ENCODE data around the gene PRPF39. TPM values are rescaled to one million over a fixed set of nuclear protein-coding genes. Genes with fewer than 3 reads are reported as not detected.

Gene PRPF39
- total RNA-seq, 4 donors from 2014 or later = 11.7 to 33.6 (median 16.8) TPM

DNA sequence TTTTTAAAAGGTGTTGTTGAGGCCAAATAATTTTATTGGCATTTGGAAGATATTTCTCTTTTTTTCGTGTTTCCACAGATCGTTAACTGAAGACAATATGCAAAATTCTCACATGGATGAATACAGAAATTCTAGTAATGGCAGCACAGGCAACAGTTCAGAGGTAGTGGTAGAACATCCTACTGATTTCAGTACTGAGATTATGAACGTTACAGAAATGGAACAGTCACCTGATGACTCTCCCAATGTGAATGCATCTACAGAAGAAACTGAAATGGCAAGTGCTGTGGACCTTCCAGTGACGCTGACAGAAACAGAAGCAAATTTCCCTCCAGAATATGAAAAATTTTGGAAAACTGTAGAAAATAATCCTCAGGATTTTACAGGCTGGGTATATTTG, 11.2 kb downstream of the PRPF39 start:
- no peaks in the 10 kb centered on the region for H3K27me3 ChIP-seq
- TF ChIP-seq POLR2AphosphoS5 (IDR thresholded peaks at IDR 0.05) = no peak
- TF ChIP-seq, protein P1, sequence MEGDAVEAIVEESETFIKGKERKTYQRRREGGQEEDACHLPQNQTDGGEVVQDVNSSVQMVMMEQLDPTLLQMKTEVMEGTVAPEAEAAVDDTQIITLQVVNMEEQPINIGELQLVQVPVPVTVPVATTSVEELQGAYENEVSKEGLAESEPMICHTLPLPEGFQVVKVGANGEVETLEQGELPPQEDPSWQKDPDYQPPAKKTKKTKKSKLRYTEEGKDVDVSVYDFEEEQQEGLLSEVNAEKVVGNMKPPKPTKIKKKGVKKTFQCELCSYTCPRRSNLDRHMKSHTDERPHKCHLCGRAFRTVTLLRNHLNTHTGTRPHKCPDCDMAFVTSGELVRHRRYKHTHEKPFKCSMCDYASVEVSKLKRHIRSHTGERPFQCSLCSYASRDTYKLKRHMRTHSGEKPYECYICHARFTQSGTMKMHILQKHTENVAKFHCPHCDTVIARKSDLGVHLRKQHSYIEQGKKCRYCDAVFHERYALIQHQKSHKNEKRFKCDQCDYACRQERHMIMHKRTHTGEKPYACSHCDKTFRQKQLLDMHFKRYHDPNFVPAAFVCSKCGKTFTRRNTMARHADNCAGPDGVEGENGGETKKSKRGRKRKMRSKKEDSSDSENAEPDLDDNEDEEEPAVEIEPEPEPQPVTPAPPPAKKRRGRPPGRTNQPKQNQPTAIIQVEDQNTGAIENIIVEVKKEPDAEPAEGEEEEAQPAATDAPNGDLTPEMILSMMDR (IDR thresholded peaks at IDR 0.05) = no peak
- TF ChIP-seq POLR2A (IDR thresholded peaks at IDR 0.05; ENCODE audit: low read depth) = no peak
- no peak for TF ChIP-seq EP300 (IDR thresholded peaks at IDR 0.05)
- no peak for DNase-seq (ENCODE audit: extremely low spot score)
- H3K9me3 ChIP-seq = no peaks in the 10 kb centered on the region
- no peak overlapping the region for H3K27ac ChIP-seq (replicated peaks in 1 of 4)
- H3K4me3 ChIP-seq = no peak overlapping the region
- intact Hi-C loops (cut with DNase I) = no loop called here
- peaks cover 0 to 19% (median 9%) of the 10 kb centered on the region in 4 donors for H3K4me1 ChIP-seq
- WGBS = 90% methylated on average over 4 of the region's 4 CpGs
- H3K36me3 ChIP-seq = peaks cover 18 to 52% (median 42%) of the 10 kb centered on the region in 4 donors

DNA sequence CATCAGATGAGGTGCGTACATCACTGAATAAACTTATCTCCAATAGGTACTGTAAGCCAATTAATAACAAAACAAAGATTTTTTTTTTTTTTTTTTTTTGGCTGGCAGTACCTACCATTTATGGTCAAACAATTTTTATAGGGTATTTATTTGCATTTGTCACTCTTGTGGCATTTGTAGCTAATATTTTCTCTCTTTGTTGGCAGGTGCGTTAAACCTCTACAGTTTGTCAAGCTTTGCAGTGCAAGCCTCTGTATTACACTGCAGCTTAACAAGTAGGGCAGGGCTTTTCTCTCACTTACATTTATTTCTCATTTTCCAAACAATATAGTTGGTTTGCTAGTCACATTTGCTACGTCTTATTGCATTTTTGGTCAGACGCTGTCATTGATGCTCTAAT, 12.3 kb downstream of the PRPF39 start:
- TF ChIP-seq POLR2AphosphoS5 (IDR thresholded peaks at IDR 0.05) = no peak
- TF ChIP-seq, protein P1 (IDR thresholded peaks at IDR 0.05) = no peak
- no peak for TF ChIP-seq POLR2A (IDR thresholded peaks at IDR 0.05; ENCODE audit: low read depth)
- no peak for TF ChIP-seq EP300 (IDR thresholded peaks at IDR 0.05)
- Histone ChIP-seq H3K4me1 (peaks cover 0 to 9% (median 4%) of the 10 kb centered on the region in 4 donors), H3K9me3 (no peaks in the 10 kb centered on the region), H3K36me3 (peaks cover 18 to 62% (median 49%) of the 10 kb centered on the region in 4 donors), H3K4me3 (no peak overlapping the region), H3K27me3 (no peaks in the 10 kb centered on the region), H3K27ac (replicated peaks in 1 of 4) (no peak overlapping the region)
- over 99% methylated on average over 4 of the region's 4 CpGs for WGBS
- intact Hi-C loops (cut with DNase I) = no loop called here
- DNase-seq (ENCODE audit: extremely low spot score) = no peak

DNA sequence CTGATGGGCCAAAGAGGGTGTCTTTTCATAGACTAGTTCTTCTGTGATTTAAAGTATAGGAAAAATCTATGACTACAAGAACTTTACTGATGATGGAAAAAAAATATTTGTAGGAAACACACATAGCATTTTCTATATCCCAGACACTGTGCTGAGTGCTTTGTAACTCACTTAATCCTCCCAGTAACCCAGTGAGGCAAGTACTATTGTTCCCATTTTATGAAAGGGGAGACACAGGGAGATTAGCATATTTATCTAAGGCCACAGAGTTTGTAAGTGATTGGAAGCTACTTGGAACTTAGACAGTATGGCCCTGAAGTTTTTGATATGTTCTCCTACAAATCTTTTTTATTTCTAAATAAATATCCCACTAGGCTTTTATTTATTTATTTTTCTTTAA, 19.9 kb downstream of the PRPF39 start:
- TF ChIP-seq POLR2A (IDR thresholded peaks at IDR 0.05; ENCODE audit: low read depth) (no peak), POLR2AphosphoS5 (IDR thresholded peaks at IDR 0.05) (no peak), EP300 (IDR thresholded peaks at IDR 0.05) (no peak)
- TF ChIP-seq, protein P1 (IDR thresholded peaks at IDR 0.05) = no peak
- no peak for DNase-seq (ENCODE audit: extremely low spot score)
- Histone ChIP-seq H3K27ac (replicated peaks in 1 of 4) (no peak overlapping the region), H3K36me3 (peaks cover 7 to 93% (median 60%) of the 10 kb centered on the region in 4 donors), H3K9me3 (no peaks in the 10 kb centered on the region), H3K27me3 (no peaks in the 10 kb centered on the region), H3K4me3 (no peak overlapping the region), H3K4me1 (no peaks in the 10 kb centered on the region)
- intact Hi-C loops (cut with DNase I) = no loop called here

DNA sequence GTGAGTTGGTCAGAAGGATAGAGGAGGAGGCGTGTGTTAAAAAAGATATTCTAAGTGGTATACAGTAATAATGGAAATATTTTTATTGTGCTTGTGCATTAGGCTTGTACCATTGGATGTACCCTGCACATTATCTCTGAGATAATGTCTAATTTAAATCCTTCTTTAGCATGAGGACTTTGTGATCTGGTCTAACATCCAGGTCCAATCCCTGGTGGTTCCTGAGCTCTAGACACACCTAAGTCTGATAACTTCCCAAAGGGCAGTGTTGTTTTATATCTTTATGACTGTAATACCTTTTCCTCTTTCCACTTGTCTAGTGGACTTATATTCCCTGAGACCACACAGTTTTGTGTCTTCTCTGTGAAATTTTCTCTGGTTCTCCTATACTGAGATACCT, 20.6 kb downstream of the PRPF39 start:
- TF ChIP-seq, protein P1 (IDR thresholded peaks at IDR 0.05) = no peak
- no peak for TF ChIP-seq POLR2AphosphoS5 (IDR thresholded peaks at IDR 0.05)
- TF ChIP-seq EP300 (IDR thresholded peaks at IDR 0.05) = no peak
- TF ChIP-seq POLR2A (IDR thresholded peaks at IDR 0.05; ENCODE audit: low read depth) = no peak
- Histone ChIP-seq H3K36me3 (peaks cover 11 to 93% (median 60%) of the 10 kb centered on the region in 4 donors), H3K27me3 (no peaks in the 10 kb centered on the region), H3K9me3 (no peaks in the 10 kb centered on the region), H3K4me3 (no peak overlapping the region), H3K27ac (replicated peaks in 1 of 4) (no peak overlapping the region), H3K4me1 (no peaks in the 10 kb centered on the region)
- intact Hi-C loops (cut with DNase I) = no loop called here
- DNase-seq (ENCODE audit: extremely low spot score) = no peak
- WGBS = 95% methylated on average over 1 of the region's 1 CpG

Measured in esophagus muscularis mucosa (tissue), 4 donors.